ENCODE data around the gene GMIP.
"Not testable (repeated sequence)": the region's sequence is repeated elsewhere in the genome, so short reads cannot be mapped to it uniquely, and the experiment has no call there.

- TF ChIP-seq, protein P1, sequence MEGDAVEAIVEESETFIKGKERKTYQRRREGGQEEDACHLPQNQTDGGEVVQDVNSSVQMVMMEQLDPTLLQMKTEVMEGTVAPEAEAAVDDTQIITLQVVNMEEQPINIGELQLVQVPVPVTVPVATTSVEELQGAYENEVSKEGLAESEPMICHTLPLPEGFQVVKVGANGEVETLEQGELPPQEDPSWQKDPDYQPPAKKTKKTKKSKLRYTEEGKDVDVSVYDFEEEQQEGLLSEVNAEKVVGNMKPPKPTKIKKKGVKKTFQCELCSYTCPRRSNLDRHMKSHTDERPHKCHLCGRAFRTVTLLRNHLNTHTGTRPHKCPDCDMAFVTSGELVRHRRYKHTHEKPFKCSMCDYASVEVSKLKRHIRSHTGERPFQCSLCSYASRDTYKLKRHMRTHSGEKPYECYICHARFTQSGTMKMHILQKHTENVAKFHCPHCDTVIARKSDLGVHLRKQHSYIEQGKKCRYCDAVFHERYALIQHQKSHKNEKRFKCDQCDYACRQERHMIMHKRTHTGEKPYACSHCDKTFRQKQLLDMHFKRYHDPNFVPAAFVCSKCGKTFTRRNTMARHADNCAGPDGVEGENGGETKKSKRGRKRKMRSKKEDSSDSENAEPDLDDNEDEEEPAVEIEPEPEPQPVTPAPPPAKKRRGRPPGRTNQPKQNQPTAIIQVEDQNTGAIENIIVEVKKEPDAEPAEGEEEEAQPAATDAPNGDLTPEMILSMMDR (IDR thresholded peaks at IDR 0.05) = not testable (repeated sequence)
- TF ChIP-seq POLR2AphosphoS5, POLR2A (IDR thresholded peaks at IDR 0.05): not testable (repeated sequence)
Observed at GRCh38 chr19:19665420-19665948, 22.0 kb upstream of the GMIP start.
